ENCODE measurements around the gene FAM107B.

Gene FAM107B

GRCh38 chr10:14595526-14596182 is 179.0 kb downstream of the FAM107B start:
- TF ChIP-seq TAF1 (IDR thresholded peaks at IDR 0.05; ENCODE audit: borderline replicate concordance, insufficient read depth, low read length) = no peak

DNA sequence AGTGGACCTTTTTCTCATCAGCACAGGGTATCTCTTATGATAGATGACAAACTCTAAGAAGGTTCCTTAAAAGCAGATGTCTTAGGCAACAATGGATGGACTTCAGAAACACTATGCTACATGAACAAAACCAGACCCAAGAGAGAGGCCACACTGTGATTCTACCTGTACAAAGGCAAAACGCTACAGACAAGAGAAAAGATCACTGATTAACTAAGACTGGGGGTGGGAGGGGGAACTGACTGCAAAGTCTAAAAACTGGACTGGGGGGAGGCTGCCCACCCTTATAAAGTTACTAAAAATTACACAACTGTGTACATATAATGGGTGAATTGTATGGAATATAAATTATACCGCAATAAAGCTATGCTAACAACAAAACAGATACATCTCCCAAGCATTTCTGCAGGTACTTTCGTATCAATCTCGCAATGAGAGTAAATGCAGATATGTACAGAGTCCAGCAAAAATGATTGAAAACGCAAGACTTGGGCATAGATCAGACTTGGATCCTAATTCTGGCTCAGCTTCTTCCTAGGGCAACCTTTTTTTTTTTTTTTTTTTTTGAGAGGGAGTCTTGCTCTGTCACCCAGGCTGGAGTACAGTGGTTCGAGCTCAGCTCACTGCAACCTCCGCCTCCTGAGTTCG is 179.7 kb downstream of the FAM107B start:
- TF ChIP-seq FOXP2 (optimal IDR thresholded peaks at IDR 0.05; ENCODE audit: borderline replicate concordance, extremely low read depth, extremely low read length, insufficient read depth) (no peak), SIN3A (IDR thresholded peaks at IDR 0.05; ENCODE audit: borderline replicate concordance, insufficient read depth, low read length) (no peak), TAF1 (IDR thresholded peaks at IDR 0.05; ENCODE audit: borderline replicate concordance, insufficient read depth, low read length) (no peak), POLR2AphosphoS5 (IDR thresholded peaks at IDR 0.05; ENCODE audit: low read depth, low read length) (no peak)
- TF ChIP-seq, protein P1, sequence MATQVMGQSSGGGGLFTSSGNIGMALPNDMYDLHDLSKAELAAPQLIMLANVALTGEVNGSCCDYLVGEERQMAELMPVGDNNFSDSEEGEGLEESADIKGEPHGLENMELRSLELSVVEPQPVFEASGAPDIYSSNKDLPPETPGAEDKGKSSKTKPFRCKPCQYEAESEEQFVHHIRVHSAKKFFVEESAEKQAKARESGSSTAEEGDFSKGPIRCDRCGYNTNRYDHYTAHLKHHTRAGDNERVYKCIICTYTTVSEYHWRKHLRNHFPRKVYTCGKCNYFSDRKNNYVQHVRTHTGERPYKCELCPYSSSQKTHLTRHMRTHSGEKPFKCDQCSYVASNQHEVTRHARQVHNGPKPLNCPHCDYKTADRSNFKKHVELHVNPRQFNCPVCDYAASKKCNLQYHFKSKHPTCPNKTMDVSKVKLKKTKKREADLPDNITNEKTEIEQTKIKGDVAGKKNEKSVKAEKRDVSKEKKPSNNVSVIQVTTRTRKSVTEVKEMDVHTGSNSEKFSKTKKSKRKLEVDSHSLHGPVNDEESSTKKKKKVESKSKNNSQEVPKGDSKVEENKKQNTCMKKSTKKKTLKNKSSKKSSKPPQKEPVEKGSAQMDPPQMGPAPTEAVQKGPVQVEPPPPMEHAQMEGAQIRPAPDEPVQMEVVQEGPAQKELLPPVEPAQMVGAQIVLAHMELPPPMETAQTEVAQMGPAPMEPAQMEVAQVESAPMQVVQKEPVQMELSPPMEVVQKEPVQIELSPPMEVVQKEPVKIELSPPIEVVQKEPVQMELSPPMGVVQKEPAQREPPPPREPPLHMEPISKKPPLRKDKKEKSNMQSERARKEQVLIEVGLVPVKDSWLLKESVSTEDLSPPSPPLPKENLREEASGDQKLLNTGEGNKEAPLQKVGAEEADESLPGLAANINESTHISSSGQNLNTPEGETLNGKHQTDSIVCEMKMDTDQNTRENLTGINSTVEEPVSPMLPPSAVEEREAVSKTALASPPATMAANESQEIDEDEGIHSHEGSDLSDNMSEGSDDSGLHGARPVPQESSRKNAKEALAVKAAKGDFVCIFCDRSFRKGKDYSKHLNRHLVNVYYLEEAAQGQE (IDR thresholded peaks at IDR 0.05; ENCODE audit: insufficient read depth in 1 of 2, low read depth in 2 of 2, low read length in 2 of 2) = no peak

DNA sequence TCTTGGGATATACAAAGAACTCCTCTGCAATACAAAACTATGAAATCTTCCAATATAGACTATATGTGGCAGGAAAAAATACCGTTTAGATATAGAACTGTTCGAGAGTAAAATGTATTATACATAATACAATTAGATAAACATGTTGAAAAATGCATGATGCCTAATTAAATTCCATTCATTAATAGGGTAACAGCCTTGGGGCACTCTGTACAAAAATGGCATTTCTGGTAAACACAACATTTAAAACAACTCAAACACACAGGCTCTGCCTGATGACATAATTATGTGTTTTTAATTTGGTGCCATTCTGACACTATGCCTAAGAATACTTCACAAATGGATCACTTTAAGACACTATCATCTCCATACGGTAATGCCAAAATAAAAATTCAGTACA is 180.9 kb downstream of the FAM107B start:
- TF ChIP-seq, protein P1 (IDR thresholded peaks at IDR 0.05; ENCODE audit: insufficient read depth in 1 of 2, low read depth in 2 of 2, low read length in 2 of 2) = no peak
- TF ChIP-seq FOXP2 (optimal IDR thresholded peaks at IDR 0.05; ENCODE audit: borderline replicate concordance, extremely low read depth, extremely low read length, insufficient read depth) = no peak
- no peak for TF ChIP-seq POLR2AphosphoS5 (IDR thresholded peaks at IDR 0.05; ENCODE audit: low read depth, low read length)
- TF ChIP-seq SIN3A (IDR thresholded peaks at IDR 0.05; ENCODE audit: borderline replicate concordance, insufficient read depth, low read length) = no peak
- no peak for TF ChIP-seq TAF1 (IDR thresholded peaks at IDR 0.05; ENCODE audit: borderline replicate concordance, insufficient read depth, low read length)

DNA sequence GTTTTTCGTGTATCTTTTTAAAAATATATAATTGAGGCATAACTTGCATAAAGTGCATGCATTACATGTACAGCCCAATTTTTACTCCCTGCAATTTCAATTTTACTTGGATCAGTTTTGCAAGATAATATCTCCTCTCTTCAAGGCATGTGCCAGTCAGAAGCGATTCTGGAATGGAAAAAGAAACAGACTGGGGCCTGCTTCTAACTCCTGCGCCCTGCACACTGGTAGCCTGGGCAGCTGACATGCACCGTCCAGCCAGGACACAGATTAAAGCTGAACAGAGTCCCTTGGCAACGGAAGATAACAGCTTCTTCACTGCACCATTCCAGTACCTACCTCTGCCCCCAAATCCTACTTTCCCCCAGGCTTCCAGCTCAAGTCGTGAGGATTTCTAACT is 182.1 kb downstream of the FAM107B start:
- TF ChIP-seq TAF1 (IDR thresholded peaks at IDR 0.05; ENCODE audit: borderline replicate concordance, insufficient read depth, low read length) = no peak
- TF ChIP-seq, protein P1 (IDR thresholded peaks at IDR 0.05; ENCODE audit: insufficient read depth in 1 of 2, low read depth in 2 of 2, low read length in 2 of 2) = no peak
- no peak for TF ChIP-seq SIN3A (IDR thresholded peaks at IDR 0.05; ENCODE audit: borderline replicate concordance, insufficient read depth, low read length)
- no peak for TF ChIP-seq FOXP2 (optimal IDR thresholded peaks at IDR 0.05; ENCODE audit: borderline replicate concordance, extremely low read depth, extremely low read length, insufficient read depth)
- TF ChIP-seq POLR2AphosphoS5 (IDR thresholded peaks at IDR 0.05; ENCODE audit: low read depth, low read length) = no peak

DNA sequence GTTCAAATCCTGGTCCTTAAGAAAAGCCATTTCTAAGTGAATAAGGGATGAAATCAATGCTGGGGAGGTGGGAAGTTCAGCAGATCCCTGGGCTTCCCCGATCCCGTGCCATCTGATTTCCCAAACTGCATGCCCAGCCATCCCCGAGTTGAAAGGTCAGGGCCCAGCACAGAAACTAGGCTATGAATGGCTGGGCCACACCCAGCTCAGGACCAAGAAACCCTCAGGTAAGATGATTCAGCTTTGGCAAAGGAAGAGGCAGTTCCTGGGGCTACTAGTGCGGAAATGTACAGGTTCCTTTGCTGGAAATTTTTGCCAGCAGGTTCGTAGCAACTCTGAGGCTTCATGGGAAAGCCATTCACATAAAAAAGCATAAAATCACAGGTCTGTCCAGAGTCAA is 182.7 kb downstream of the FAM107B start:
- TF ChIP-seq FOXP2 (optimal IDR thresholded peaks at IDR 0.05; ENCODE audit: borderline replicate concordance, extremely low read depth, extremely low read length, insufficient read depth) (no peak), POLR2AphosphoS5 (IDR thresholded peaks at IDR 0.05; ENCODE audit: low read depth, low read length) (no peak), TAF1 (IDR thresholded peaks at IDR 0.05; ENCODE audit: borderline replicate concordance, insufficient read depth, low read length) (no peak), SIN3A (IDR thresholded peaks at IDR 0.05; ENCODE audit: borderline replicate concordance, insufficient read depth, low read length) (no peak)
- TF ChIP-seq, protein P1 (IDR thresholded peaks at IDR 0.05; ENCODE audit: insufficient read depth in 1 of 2, low read depth in 2 of 2, low read length in 2 of 2) = no peak

Data from PFSK-1 (cell line).